ENCODE data around the gene EFCAB11. TPM values are rescaled to one million over a fixed set of nuclear protein-coding genes. Genes with fewer than 3 reads are reported as not detected.

Gene EFCAB11, protein sequence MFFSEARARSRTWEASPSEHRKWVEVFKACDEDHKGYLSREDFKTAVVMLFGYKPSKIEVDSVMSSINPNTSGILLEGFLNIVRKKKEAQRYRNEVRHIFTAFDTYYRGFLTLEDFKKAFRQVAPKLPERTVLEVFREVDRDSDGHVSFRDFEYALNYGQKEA
- total RNA-seq (2011; cell fraction: chromatin; rRNA removed; ENCODE audit: low replicate concordance) = 9.5 and 25.5 TPM in 2 replicates
- 5.9 and 6.2 TPM in 2 replicates for total RNA-seq (2011; cell fraction: nucleolus; rRNA removed)
- total RNA-seq (2011; cell fraction: nucleoplasm; rRNA removed) = 20.0 and 42.7 TPM in 2 replicates
- 5.8 and 13.4 TPM in 2 replicates for total RNA-seq (2014; rRNA removed)
- 21.1 and 21.6 TPM in 2 replicates for total RNA-seq (2014; rRNA removed; fragmentation: Illumina TruSeq; extraction: Trizol)
- total RNA-seq (2015; rRNA removed; fragmentation: Illumina TruSeq; extraction: Trizol) = 17.4 and 18.7 TPM in 2 replicates
- total RNA-seq (2021) = 14.4 and 18.2 TPM in 2 replicates
- 14.4 and 16.9 TPM in 2 replicates for polyA plus RNA-seq (2011; rRNA removed)
- 1.8 and 8.4 TPM in 2 replicates for polyA plus RNA-seq (2011; cell fraction: cytosol; rRNA removed)
- polyA plus RNA-seq (2011; cell fraction: nucleus; rRNA removed) = 4.9 and 5.5 TPM in 2 replicates
- polyA plus RNA-seq (2012) = 16.1 and 18.6 TPM in 2 replicates
- polyA plus RNA-seq (2014; fragmentation: Illumina TruSeq; extraction: Trizol) = 15.4 and 16.6 TPM in 2 replicates
- polyA plus RNA-seq (2014; fragmentation: Nextera tagmentation; extraction: Ambion mirVana) = 10 to 100 TPM; 35.8 to 37.9 TPM
- 12.7 and 20.6 TPM in 2 replicates for polyA plus RNA-seq (2014; rRNA removed)
- polyA minus RNA-seq (2011; rRNA and poly(A)+ RNA removed) = 10.7 and 14.7 TPM in 2 replicates
- polyA minus RNA-seq (2011; cell fraction: cytosol; rRNA and poly(A)+ RNA removed) = 1.8 and 3.0 TPM in 2 replicates
- 5.7 and 9.4 TPM in 2 replicates for polyA minus RNA-seq (2011; cell fraction: nucleus; rRNA and poly(A)+ RNA removed)
- Bru-seq, nascent RNA = percentile 57 among the genes with signal in this experiment
- percentile 61 among the genes with signal in this experiment for BruChase-seq, experiment 1, labeled RNA remaining after a 2-hour chase
- BruChase-seq, experiment 2, labeled RNA remaining after a 6-hour chase = percentile 62 among the genes with signal in this experiment
- long read RNA-seq, experiment 1, transcript EFCAB11-201 (6 exons, 3,095 nt) = major isoform, 9 of 22 reads
- long read RNA-seq, experiment 1, partial matches to known transcripts = 1 of 22 reads
- long read RNA-seq, experiment 1, other reads (novel, unspliced or antisense) = 5 of 22 reads
- long read RNA-seq, experiment 2, transcript EFCAB11-201 (6 exons, 3,095 nt) = major isoform, 5 of 11 reads
- long read RNA-seq, experiment 2, partial matches to known transcripts = 1 of 11 reads
- long read RNA-seq, experiment 2, other reads (novel, unspliced or antisense) = 4 of 11 reads
- long read RNA-seq, experiment 3, partial matches to known transcripts = 0 of 4 reads
- long read RNA-seq, experiment 3, other reads (novel, unspliced or antisense) = 2 of 4 reads

GRCh38 chr14:89954070-89955021 is at the start of gene EFCAB11:
Gene EFCAB11, minus strand, starts transcription at chr14:89954730. Its CDS starts 70 bp downstream, at chr14:89954660.
- Histone ChIP-seq H3K4me2 (ENCODE audit: insufficient read depth, low read length) (peak within 1 kb of the TSS; percentile 98), H3K79me2 (ENCODE audit: control insufficient read depth, insufficient read depth, low read length) (peaks cover 33% of the 10 kb centered on the region), H3K36me3 (ENCODE audit: control insufficient read depth, insufficient read depth, low read length) (peaks cover 43% of the 10 kb centered on the region), H2AFZ (ENCODE audit: low read depth, low read length) (peak within 1 kb of the TSS; percentile 94), H3K4me3 (peak within 1 kb of the TSS; percentile 85), H3K4me1 (replicated peaks in 1 of 2; ENCODE audit: control insufficient read depth in 2 of 2, insufficient read depth in 2 of 2, low read length in 2 of 2) (peaks cover 4 to 7% of the 10 kb centered on the region in 2 experiments; a peak in 3 of 5 replicates), H3K27ac (ENCODE audit: extremely low read depth, low read depth, low read length) (peak within 1 kb of the TSS; percentile 88), H4K20me1 (replicated peaks; ENCODE audit: control insufficient read depth, insufficient read depth, low read length) (no peaks in the 10 kb centered on the region), H3K9me3 (replicated peaks; ENCODE audit: control insufficient read depth, insufficient read depth, low read depth, low read length) (0 out of 2 replicates have a peak, but pooled peaks cover 2% of the 10 kb centered on the region), H3K9me1 (ENCODE audit: control insufficient read depth, insufficient read depth, low read length) (no peaks in the 10 kb centered on the region), H3K9ac (ENCODE audit: insufficient read depth in 1 of 2, low read depth in 2 of 2, low read length in 2 of 2) (peak within 1 kb of the TSS; percentile 81 to 92), H3K27me3 (ENCODE audit: control insufficient read depth in 2 of 2, insufficient read depth in 2 of 2, low read length in 2 of 2) (no peaks in the 10 kb centered on the region)
- intact Hi-C loops (cut with micrococcal nuclease) = no loop called here
- ChIA-PET POLR2A (interaction anchor here (0.6 to 1.0 kb wide), 2 partner anchors 15 to 159 kb away, joined by 3 read pairs; no protein-coding TSS in a partner anchor), CTCF (ENCODE audit: low intra/inter-chr PET ratio) (no interaction called here)
- peak; percentile 82 to 96 (median 87) for DNase-seq (ENCODE audit: extremely low read depth in 1 of 4, low spot score in 3 of 4)
- peak; percentile 93 for ATAC-seq
- WGBS (ENCODE audit: insufficient coverage, low coverage, missing lambda C conversion rate) = 1% methylated on average over 39 of the region's 44 CpGs
- TSS peak; percentile 72 for BruUV-seq (replicated peaks)
- in situ Hi-C loops (cut with MboI) = no loop called here
- peak; percentile 97 for FAIRE-seq
- TF ChIP-seq WHSC1 (IDR thresholded peaks at IDR 0.05; ENCODE audit: low read length) (no peak), RUNX1 (IDR thresholded peaks at IDR 0.05; ENCODE audit: low read depth) (no peak), SPI1 (IDR thresholded peaks at IDR 0.05; ENCODE audit: borderline replicate concordance, low read depth, low read length) (0 out of 2 replicates have a peak, but pooled peaks have one; percentile 34), NR3C1 (CRISPR knock-in tag; IDR thresholded peaks at IDR 0.05) (no peak), NFE2L1 (tag; IDR thresholded peaks at IDR 0.05; ENCODE audit: borderline replicate concordance, low read depth) (no peak), CREB1 (IDR thresholded peaks at IDR 0.05) (0 out of 2 replicates have a peak, but pooled peaks have one; percentile 12), CREB1 (CRISPR knock-in tag; IDR thresholded peaks at IDR 0.05) (peak; percentile 36; the same call in 1 of the 2 replicates), RBM34 (IDR thresholded peaks at IDR 0.05; ENCODE audit: borderline replicate concordance, insufficient read depth, low read length) (no peak), THAP7 (CRISPR knock-in tag; IDR thresholded peaks at IDR 0.05) (no peak), KAT7 (CRISPR knock-in tag; IDR thresholded peaks at IDR 0.05; ENCODE audit: borderline replicate concordance) (no peak)
- TF ChIP-seq, protein P1, sequence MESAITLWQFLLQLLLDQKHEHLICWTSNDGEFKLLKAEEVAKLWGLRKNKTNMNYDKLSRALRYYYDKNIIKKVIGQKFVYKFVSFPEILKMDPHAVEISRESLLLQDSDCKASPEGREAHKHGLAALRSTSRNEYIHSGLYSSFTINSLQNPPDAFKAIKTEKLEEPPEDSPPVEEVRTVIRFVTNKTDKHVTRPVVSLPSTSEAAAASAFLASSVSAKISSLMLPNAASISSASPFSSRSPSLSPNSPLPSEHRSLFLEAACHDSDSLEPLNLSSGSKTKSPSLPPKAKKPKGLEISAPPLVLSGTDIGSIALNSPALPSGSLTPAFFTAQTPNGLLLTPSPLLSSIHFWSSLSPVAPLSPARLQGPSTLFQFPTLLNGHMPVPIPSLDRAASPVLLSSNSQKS (CRISPR knock-in tag; IDR thresholded peaks at IDR 0.05) = no peak
